Measurements from ENCODE around the gene SEC11A. TPM values are rescaled to one million over a fixed set of nuclear protein-coding genes. Genes with fewer than 3 reads are reported as not detected.
"Not testable (repeated sequence)": the region's sequence is repeated elsewhere in the genome, so short reads cannot be mapped to it uniquely, and the experiment has no call there.

The SEC11A gene
- total RNA-seq, 2 donors from 2014 or later = 79.7 to 81.2 TPM

- peaks cover 29% of the 10 kb centered on the region for H3K36me3 ChIP-seq
- no peaks in the 10 kb centered on the region for H3K4me1 ChIP-seq
- no peak for TF ChIP-seq CTCF (IDR thresholded peaks at IDR 0.05)
- H3K27me3 ChIP-seq = no peaks in the 10 kb centered on the region
- no peak overlapping the region for H3K4me3 ChIP-seq
- H3K9me3 ChIP-seq = no peaks in the 10 kb centered on the region
- DNase-seq (ENCODE audit: low spot score) = no peak
- H3K27ac ChIP-seq = no peak overlapping the region
Measured at GRCh38 chr15:84689858-84690257, 26.1 kb downstream of the SEC11A start.

GRCh38 chr15:84686446-84686845, 29.5 kb downstream of the SEC11A start:
- not testable (repeated sequence) for H3K4me3 ChIP-seq; H3K9me3 ChIP-seq; H3K4me1 ChIP-seq; DNase-seq (ENCODE audit: low spot score); H3K27me3 ChIP-seq; H3K27ac ChIP-seq
- H3K36me3 ChIP-seq = peaks cover 28% of the 10 kb centered on the region

GRCh38 chr15:84685304-84685703, 30.6 kb downstream of the SEC11A start:
- no peaks in the 10 kb centered on the region for H3K9me3 ChIP-seq
- H3K36me3 ChIP-seq = peaks cover 21% of the 10 kb centered on the region
- no peaks in the 10 kb centered on the region for H3K27me3 ChIP-seq
- peak; percentile 68 for DNase-seq (ENCODE audit: low spot score)
- H3K4me1 ChIP-seq = no peaks in the 10 kb centered on the region
- H3K4me3 ChIP-seq = no peak overlapping the region
- peak overlapping the region in 1 of 2 donors; percentile 49 for H3K27ac ChIP-seq
- TF ChIP-seq CTCF (IDR thresholded peaks at IDR 0.05) = no peak

DNA sequence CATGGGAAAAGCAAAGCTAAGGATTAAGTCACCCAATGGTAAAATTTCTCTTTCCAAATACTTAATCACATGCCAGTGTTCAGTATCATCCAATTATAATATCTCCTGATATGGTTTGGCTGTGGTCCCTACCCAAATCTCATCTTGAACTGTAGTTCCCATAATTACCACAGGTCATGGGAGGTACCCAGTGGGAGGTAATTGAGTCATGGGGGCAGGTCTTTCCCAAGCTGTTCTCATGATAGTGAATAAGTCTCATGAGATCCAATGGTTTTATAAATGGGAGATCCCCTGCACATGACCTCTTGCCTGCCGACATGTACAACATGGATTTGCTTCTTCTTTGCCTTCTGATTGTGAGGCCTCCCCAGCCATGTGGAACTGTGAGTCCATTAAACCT, 31.8 kb downstream of the SEC11A start:
- no peak for DNase-seq (ENCODE audit: low spot score)
- peaks cover 25% of the 10 kb centered on the region for H3K36me3 ChIP-seq

GRCh38 chr15:84681831-84682230, 34.1 kb downstream of the SEC11A start:
- TF ChIP-seq CTCF (IDR thresholded peaks at IDR 0.05) = no peak
- H3K4me1 ChIP-seq = no peaks in the 10 kb centered on the region
- no peaks in the 10 kb centered on the region for H3K9me3 ChIP-seq
- H3K27me3 ChIP-seq = no peaks in the 10 kb centered on the region
- no peak overlapping the region for H3K27ac ChIP-seq
- peaks cover 29% of the 10 kb centered on the region for H3K36me3 ChIP-seq
- H3K4me3 ChIP-seq = no peak overlapping the region
- no peak for DNase-seq (ENCODE audit: low spot score)

More for the DNA sequence above, 31.8 kb downstream of the SEC11A start:
- Histone ChIP-seq H3K27me3 (no peaks in the 10 kb centered on the region), H3K4me3 (no peak overlapping the region), H3K27ac (no peak overlapping the region), H3K9me3 (no peaks in the 10 kb centered on the region), H3K4me1 (no peaks in the 10 kb centered on the region)
- TF ChIP-seq CTCF (IDR thresholded peaks at IDR 0.05) = no peak

- no peaks in the 10 kb centered on the region for H3K27me3 ChIP-seq
- no peak for DNase-seq (ENCODE audit: low spot score)
- H3K36me3 ChIP-seq = peaks cover 43% of the 10 kb centered on the region
- no peak overlapping the region for H3K4me3 ChIP-seq
- no peak for TF ChIP-seq CTCF (IDR thresholded peaks at IDR 0.05)
- no peaks in the 10 kb centered on the region for H3K9me3 ChIP-seq
- H3K27ac ChIP-seq = no peak overlapping the region
- no peaks in the 10 kb centered on the region for H3K4me1 ChIP-seq
Measured at GRCh38 chr15:84671211-84671610, 44.7 kb downstream of the SEC11A start.
